Activated CD4-positive, alpha-beta T cell treated with anti-CD3 and anti-CD28 coated beads, Interleukin-2, amount 10 ng/mL, durations not matched to agents 24 days and 14 days (primary cell): ENCODE measurements around the gene TSNAX. TPM values are rescaled to one million over a fixed set of nuclear protein-coding genes. Genes with fewer than 3 reads are reported as not detected.
"Not testable (repeated sequence)": the region's sequence is repeated elsewhere in the genome, so short reads cannot be mapped to it uniquely, and the experiment has no call there.

Source experiments
- DNase-seq: peaks from one replicate; pipeline ENCODE4 v3.0.0; 2022
- H3K27ac Mint-ChIP-seq: one replicate; pipeline ENCODE4 v1.8.0; 2022; ENCODE audit warnings: mild to moderate bottlenecking, mixed read lengths
- H3K27me3 Mint-ChIP-seq: one replicate; pipeline ENCODE4 v1.8.0; 2022; ENCODE audit warnings: mixed read lengths
- H3K36me3 Mint-ChIP-seq: one replicate; pipeline ENCODE4 v1.8.0; 2022; ENCODE audit warnings: low read depth, mild to moderate bottlenecking, mixed read lengths
- H3K4me1 Mint-ChIP-seq: one replicate; pipeline ENCODE4 v1.8.0; 2021; ENCODE audit warnings: mixed read lengths
- H3K4me3 Mint-ChIP-seq: one replicate; pipeline ENCODE4 v1.8.0; 2022; ENCODE audit warnings: mild to moderate bottlenecking, moderate library complexity, mixed read lengths
- H3K9me3 Mint-ChIP-seq: one replicate; pipeline ENCODE4 v1.8.0; 2021; ENCODE audit warnings: mixed read lengths
- intact Hi-C: fragments of 100-400 bp; cut with micrococcal nuclease; formaldehyde crosslinking; loops from one replicate; pipeline ENCODE4 v1.15.1; 2023
- total RNA-seq: library from RNA; stranded (reverse); gene quantifications from 2 replicates; pipeline ENCODE4 v1.2.3, GENCODE V29; 2022

The TSNAX gene
- total RNA-seq, 1 donor from 2014 or later = 41.4 TPM

DNA sequence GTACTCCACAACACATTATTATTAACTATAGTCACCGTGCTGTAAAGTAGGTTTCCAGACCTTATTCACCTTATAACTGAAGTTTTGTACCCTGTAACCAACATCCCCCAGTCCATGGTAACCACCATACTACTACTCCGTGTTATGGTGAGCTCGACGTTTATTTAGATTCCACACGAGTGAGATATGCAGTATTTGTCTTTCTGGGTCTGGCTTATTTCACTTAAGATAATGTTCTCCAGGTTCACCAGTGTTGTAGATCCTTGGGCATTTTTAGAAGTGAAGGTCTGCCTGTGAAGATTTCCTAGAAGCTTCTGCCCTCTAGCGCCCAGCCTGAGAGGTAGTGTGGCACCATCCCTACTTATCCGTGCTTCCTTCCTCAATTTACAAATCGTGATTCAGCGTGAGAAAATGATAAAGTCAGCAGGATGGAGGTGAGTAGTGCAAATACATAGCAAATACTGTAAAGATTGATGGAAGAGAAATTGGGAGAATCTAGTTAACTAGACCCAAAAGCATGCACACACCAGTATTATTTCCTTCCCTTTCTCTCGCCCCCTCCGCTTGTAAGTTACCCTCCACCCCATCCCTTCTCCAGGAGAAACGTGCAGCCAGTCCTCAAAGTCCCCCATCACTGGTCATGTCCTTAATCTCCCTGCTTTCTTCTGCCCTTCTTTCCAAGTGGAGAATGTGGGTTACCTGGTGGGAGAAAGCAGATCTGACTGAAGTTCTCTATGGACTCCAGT is 62.2 kb downstream of the TSNAX start:
- DNase-seq = peak; percentile 81
- intact Hi-C loops = loop anchor here (1.0 kb wide), 1 partner anchor 232 kb away; no protein-coding TSS in a partner anchor
- Mint-ChIP-seq H3K36me3 (no peaks in the 10 kb centered on the region), H3K27ac (no peak overlapping the region), H3K27me3 (peaks cover 3% of the 10 kb centered on the region), H3K4me3 (no peak overlapping the region), H3K9me3 (no peaks in the 10 kb centered on the region), H3K4me1 (peaks cover 10% of the 10 kb centered on the region)

GRCh38 chr1:231591466-231591865 is 63.0 kb downstream of the TSNAX start:
- intact Hi-C loops = no loop called here
- Mint-ChIP-seq H3K9me3 (no peaks in the 10 kb centered on the region), H3K36me3 (no peaks in the 10 kb centered on the region), H3K4me1 (peaks cover 19% of the 10 kb centered on the region), H3K27ac (no peak overlapping the region), H3K4me3 (no peak overlapping the region), H3K27me3 (peaks cover 2% of the 10 kb centered on the region)
- DNase-seq = no peak

GRCh38 chr1:231592809-231593208 is 64.3 kb downstream of the TSNAX start:
- Mint-ChIP-seq H3K27ac (no peak overlapping the region), H3K9me3 (no peaks in the 10 kb centered on the region), H3K36me3 (no peaks in the 10 kb centered on the region), H3K27me3 (peaks cover 2% of the 10 kb centered on the region), H3K4me3 (no peak overlapping the region), H3K4me1 (peaks cover 22% of the 10 kb centered on the region)
- DNase-seq = no peak
- intact Hi-C loops = no loop called here

DNA sequence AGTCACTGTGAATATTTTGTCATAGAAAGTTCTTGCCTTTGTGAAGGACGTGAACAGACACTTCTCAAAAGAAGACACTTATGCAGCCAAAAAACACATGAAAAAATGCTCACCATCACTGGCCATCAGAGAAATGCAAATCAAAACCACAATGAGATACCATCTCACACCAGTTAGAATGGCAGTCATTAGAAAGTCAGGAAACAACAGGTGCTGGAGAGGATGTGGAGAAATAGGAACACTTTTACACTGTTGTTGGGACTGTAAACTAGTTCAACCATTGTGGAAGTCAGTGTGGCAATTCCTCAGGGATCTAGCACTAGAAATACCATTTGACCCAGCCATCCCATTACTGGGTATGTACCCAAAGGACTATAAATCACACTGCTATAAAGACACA is 64.8 kb downstream of the TSNAX start:
- H3K27ac Mint-ChIP-seq, H3K27me3 Mint-ChIP-seq, H3K36me3 Mint-ChIP-seq, intact Hi-C loops, H3K4me3 Mint-ChIP-seq, DNase-seq, H3K9me3 Mint-ChIP-seq: not testable (repeated sequence)
- peaks cover 22% of the 10 kb centered on the region for H3K4me1 Mint-ChIP-seq

DNA sequence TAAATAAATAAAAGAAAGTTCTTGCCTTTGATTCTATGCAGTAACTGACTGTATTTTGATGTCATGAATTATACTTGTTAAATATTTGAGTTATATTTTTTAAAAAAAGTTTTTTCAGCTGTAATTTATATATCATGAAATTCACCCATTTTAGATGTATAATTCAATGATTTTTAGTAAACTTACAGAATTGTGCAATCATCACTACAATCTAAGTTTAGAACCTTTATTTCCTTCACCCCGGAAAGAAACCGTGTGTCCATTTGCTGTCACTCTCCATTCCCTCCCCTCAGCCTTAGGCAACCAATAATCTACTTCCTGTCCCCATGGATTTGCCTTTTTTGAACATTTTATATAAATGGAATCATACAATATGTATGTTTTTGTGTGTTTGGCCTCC is 65.7 kb downstream of the TSNAX start:
- H3K27me3 Mint-ChIP-seq = peaks cover 2% of the 10 kb centered on the region
- H3K27ac Mint-ChIP-seq = no peak overlapping the region
- H3K4me3 Mint-ChIP-seq = no peak overlapping the region
- intact Hi-C loops = no loop called here
- H3K4me1 Mint-ChIP-seq = peaks cover 22% of the 10 kb centered on the region
- no peaks in the 10 kb centered on the region for H3K36me3 Mint-ChIP-seq
- no peaks in the 10 kb centered on the region for H3K9me3 Mint-ChIP-seq
- DNase-seq = no peak

DNA sequence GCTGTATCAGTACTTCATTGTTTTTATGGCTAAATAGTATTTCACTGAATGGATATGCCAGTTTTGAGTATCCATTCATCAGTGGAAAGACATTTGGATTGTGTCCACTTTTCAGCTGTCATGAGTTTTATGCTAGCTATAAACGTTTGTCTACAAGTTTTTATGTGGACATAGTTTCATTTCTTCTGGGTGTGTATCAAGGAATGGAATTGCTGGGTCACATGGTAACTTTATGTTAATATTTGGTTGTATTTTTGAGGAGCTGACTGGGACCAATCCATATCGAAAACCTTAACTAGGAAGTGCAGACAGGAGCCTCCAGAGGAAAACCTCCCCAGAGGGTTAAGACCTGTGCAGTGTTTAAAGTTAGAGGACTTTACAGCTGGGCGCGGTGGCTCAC is 66.3 kb downstream of the TSNAX start:
- H3K27me3 Mint-ChIP-seq = peaks cover 2% of the 10 kb centered on the region
- no peak overlapping the region for H3K4me3 Mint-ChIP-seq
- intact Hi-C loops = no loop called here
- DNase-seq = no peak
- H3K27ac Mint-ChIP-seq = no peak overlapping the region
- H3K9me3 Mint-ChIP-seq = no peaks in the 10 kb centered on the region
- H3K36me3 Mint-ChIP-seq = no peaks in the 10 kb centered on the region
- H3K4me1 Mint-ChIP-seq = peaks cover 22% of the 10 kb centered on the region

DNA sequence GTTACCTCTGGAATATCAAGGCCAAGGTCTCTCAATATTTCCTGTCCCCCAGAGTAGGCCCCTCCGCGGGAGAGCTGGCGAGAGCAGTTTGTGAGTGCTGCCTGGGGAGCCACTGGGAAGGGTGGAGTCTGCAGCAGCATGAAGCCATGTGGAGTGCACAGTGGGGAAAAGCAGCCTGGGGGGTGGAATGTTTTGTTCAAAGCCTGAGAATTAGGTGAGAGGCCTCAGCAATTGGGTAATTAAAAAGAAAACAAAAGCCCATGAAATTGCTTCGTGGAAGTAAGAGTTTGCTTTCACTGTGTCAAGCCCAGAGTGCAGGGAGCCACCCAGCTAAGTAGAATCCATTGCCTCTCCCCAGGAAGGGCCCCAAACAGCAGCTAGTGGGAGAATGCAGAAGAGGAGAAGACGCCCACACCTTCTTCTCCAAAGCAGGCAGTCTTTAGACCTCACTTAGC is 67.9 kb downstream of the TSNAX start:
- H3K27me3 Mint-ChIP-seq = peaks cover 2% of the 10 kb centered on the region
- no peaks in the 10 kb centered on the region for H3K9me3 Mint-ChIP-seq
- DNase-seq = no peak
- peaks cover 15% of the 10 kb centered on the region for H3K4me1 Mint-ChIP-seq
- no peak overlapping the region for H3K4me3 Mint-ChIP-seq
- intact Hi-C loops = no loop called here
- H3K27ac Mint-ChIP-seq = no peak overlapping the region
- no peaks in the 10 kb centered on the region for H3K36me3 Mint-ChIP-seq

DNA sequence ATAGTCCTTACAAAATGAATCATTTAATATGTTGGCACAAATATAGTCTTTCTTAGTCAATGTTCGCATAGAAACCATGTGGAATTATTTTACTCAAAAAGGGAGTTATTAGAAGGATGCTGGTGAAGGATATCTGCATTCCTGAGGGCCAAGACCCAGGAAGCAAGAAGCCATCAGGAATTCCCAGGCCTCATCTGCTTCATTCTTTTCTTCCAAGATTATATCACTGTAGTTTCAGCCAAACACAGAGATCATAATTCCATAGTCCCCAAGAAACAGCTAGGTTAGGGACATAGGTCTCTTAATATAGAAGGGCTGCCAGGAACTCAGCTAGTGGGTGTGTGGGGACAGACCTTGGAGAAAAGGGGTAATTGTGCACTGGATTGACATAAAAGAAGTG is 69.5 kb downstream of the TSNAX start:
- H3K27me3 Mint-ChIP-seq = no peaks in the 10 kb centered on the region
- H3K4me3 Mint-ChIP-seq = no peak overlapping the region
- peaks cover 15% of the 10 kb centered on the region for H3K4me1 Mint-ChIP-seq
- H3K36me3 Mint-ChIP-seq = no peaks in the 10 kb centered on the region
- no peak overlapping the region for H3K27ac Mint-ChIP-seq
- intact Hi-C loops = no loop called here
- no peaks in the 10 kb centered on the region for H3K9me3 Mint-ChIP-seq
- no peak for DNase-seq

DNA sequence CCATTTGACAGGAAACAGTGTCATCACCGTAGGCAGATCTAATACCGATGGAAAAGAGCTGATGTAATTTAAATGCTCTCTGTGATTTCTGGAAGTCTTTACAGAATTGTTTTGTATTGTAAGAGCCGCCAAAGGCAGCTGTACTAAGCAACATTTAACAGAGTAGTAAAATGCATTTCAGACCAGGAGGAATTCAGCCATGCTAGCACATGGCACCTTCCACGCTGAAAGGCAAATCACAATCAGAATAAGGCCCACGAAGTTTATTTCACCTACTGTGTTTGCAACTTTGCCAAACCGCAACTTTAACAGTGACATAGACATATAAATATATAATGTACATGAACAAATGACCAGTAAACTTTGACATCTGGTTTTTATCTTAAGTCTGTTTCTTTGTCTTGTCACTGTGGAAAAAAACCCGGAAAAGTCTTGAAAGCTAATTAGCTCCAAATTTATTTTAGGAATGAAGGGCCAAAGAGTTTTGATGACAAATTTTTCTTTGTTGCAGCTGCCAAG is 72.0 kb downstream of the TSNAX start:
- intact Hi-C loops = loop anchor here (5.0 to 10.0 kb wide), 3 partner anchors 178 to 356 kb away; partner anchors contain the start of genes EGLN1 and GNPAT
- Mint-ChIP-seq H3K4me3 (no peak overlapping the region), H3K4me1 (peaks cover 23% of the 10 kb centered on the region), H3K27ac (no peak overlapping the region), H3K27me3 (no peaks in the 10 kb centered on the region), H3K9me3 (no peaks in the 10 kb centered on the region), H3K36me3 (no peaks in the 10 kb centered on the region)
- no peak for DNase-seq

- DNase-seq = no peak
- H3K36me3 Mint-ChIP-seq = no peaks in the 10 kb centered on the region
- intact Hi-C loops = loop anchor here (5.0 to 10.0 kb wide), 3 partner anchors 180 to 357 kb away; partner anchors contain the start of genes EGLN1 and GNPAT
- peaks cover 12% of the 10 kb centered on the region for H3K4me1 Mint-ChIP-seq
- H3K4me3 Mint-ChIP-seq = no peak overlapping the region
- H3K9me3 Mint-ChIP-seq = no peaks in the 10 kb centered on the region
- peaks cover 2% of the 10 kb centered on the region for H3K27me3 Mint-ChIP-seq
- H3K27ac Mint-ChIP-seq = no peak overlapping the region
Measured at GRCh38 chr1:231601824-231602672, 73.6 kb downstream of the TSNAX start.

GRCh38 chr1:231602673-231602984 is 74.2 kb downstream of the TSNAX start:
- Mint-ChIP-seq H3K27ac (no peak overlapping the region), H3K4me1 (peaks cover 12% of the 10 kb centered on the region), H3K9me3 (no peaks in the 10 kb centered on the region), H3K4me3 (no peak overlapping the region), H3K27me3 (peaks cover 8% of the 10 kb centered on the region), H3K36me3 (no peaks in the 10 kb centered on the region)
- intact Hi-C loops = loop anchor here (5.0 to 10.0 kb wide), 3 partner anchors 180 to 358 kb away; partner anchors contain the start of genes EGLN1 and GNPAT
- DNase-seq = no peak

GRCh38 chr1:231603598-231604275 is 75.3 kb downstream of the TSNAX start:
- H3K9me3 Mint-ChIP-seq = no peaks in the 10 kb centered on the region
- peak overlapping the region; percentile 89 for H3K4me3 Mint-ChIP-seq
- H3K27me3 Mint-ChIP-seq = peaks cover 10% of the 10 kb centered on the region
- no peaks in the 10 kb centered on the region for H3K36me3 Mint-ChIP-seq
- peak overlapping the region; percentile 65 for H3K27ac Mint-ChIP-seq
- peaks cover 12% of the 10 kb centered on the region for H3K4me1 Mint-ChIP-seq
- intact Hi-C loops = loop anchor here (1.0 to 10.0 kb wide), 4 partner anchors 181 to 359 kb away; partner anchors contain the start of genes EGLN1 and GNPAT
- DNase-seq = peak; percentile 84

DNA sequence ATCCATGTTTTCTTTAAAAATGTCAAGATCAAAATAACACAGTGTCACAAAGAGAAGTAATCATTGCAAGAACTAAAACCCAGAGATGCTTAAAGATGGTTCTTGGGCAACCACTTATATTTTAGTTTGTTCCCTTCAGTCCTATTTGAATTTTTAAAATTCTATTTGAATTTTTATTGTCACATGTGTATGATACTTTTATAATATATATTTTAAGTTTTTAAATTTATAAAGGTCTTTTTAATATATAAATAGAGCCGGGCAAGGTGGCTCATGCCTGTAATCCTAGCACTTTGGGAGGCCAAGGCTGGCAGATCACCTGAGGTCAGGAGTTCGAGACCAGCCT is 75.8 kb downstream of the TSNAX start:
- no peak for DNase-seq
- Mint-ChIP-seq H3K4me3 (no peak overlapping the region), H3K9me3 (no peaks in the 10 kb centered on the region), H3K4me1 (peaks cover 12% of the 10 kb centered on the region), H3K27ac (no peak overlapping the region), H3K36me3 (no peaks in the 10 kb centered on the region), H3K27me3 (peaks cover 10% of the 10 kb centered on the region)
- intact Hi-C loops = loop anchor here (1.0 to 10.0 kb wide), 4 partner anchors 182 to 359 kb away; partner anchors contain the start of genes EGLN1 and GNPAT
